H1 (cell line): Measurements from ENCODE around the gene CMTM3. TPM values are rescaled to one million over a fixed set of nuclear protein-coding genes. Genes with fewer than 3 reads are reported as not detected.

ENCODE experiments used
- CBX5 ChIP-seq: fragments of 300-800, 300-1000 bp; sonication (generic); IDR thresholded peaks from 2 replicates; pipeline ENCODE4 v1.7.1; 2016; ENCODE audit warnings: antibody characterized with exemption, low read length, low read depth
- CHD2 ChIP-seq: IDR thresholded peaks from 2 replicates; pipeline ENCODE4 v1.6.1; 2012; ENCODE audit warnings: low read length, improper control_type of control experiment
- CHD7 ChIP-seq: fragments of 300-600 bp; sonication (generic); IDR thresholded peaks from 2 replicates; pipeline ENCODE4 v1.7.1; 2012; ENCODE audit warnings: low read length, moderate library complexity, mild to moderate bottlenecking, inconsistent platforms; ENCODE audit not compliant: insufficient replicate concordance
- CTCF ChIP-seq, 3 experiments: IDR thresholded peaks; 1 replicate in 2 of 3; 2 replicates in 1 of 3; pipeline versions ENCODE4 v1.5.1 to v1.6.1; 2011; ENCODE audit warnings: low read length in 3 of 3, mild to moderate bottlenecking in 3 of 3, inconsistent platforms in 2 of 3, low read depth in 1 of 3, moderate library complexity in 1 of 3; ENCODE audit not compliant: insufficient read depth in 1 of 3; ENCODE audit errors: control extremely low read depth in 1 of 3
- NANOG ChIP-seq: IDR thresholded peaks from 2 replicates; pipeline ENCODE4 v1.6.1; 2011; ENCODE audit warnings: low read length, low read depth, mild to moderate bottlenecking, inconsistent platforms; ENCODE audit not compliant: insufficient read depth, poor library complexity, severe bottlenecking
- RXRA ChIP-seq: IDR thresholded peaks from 2 replicates; pipeline ENCODE4 v1.6.1; 2011; ENCODE audit warnings: low read depth, mild to moderate bottlenecking, low read length, moderate library complexity; ENCODE audit not compliant: insufficient read depth
- SIX5 ChIP-seq: IDR thresholded peaks from 2 replicates; pipeline ENCODE4 v1.6.1; 2011; ENCODE audit warnings: mild to moderate bottlenecking, low read depth, low read length
- SP2 ChIP-seq: IDR thresholded peaks from 2 replicates; pipeline ENCODE4 v1.6.1; 2012; ENCODE audit warnings: mild to moderate bottlenecking, low read length, inconsistent platforms
- SRF ChIP-seq: IDR thresholded peaks from 2 replicates; pipeline ENCODE4 v1.6.1; 2011; ENCODE audit warnings: mild to moderate bottlenecking, low read depth, low read length, moderate library complexity
- polyA plus RNA-seq, 7 experiments: library from polyadenylated mRNA; depleted of rRNA in 3 of 7; stranded (reverse) in 5 of 7; unstranded in 2 of 7; fragments of >200 nt in 5 of 7; fragments of 200-250 nt in 2 of 7; gene quantifications; 1 replicate in 5 of 7; 2 replicates in 1 of 7; 4 replicates in 1 of 7; pipeline versions ENCODE4 v1.2.1 to v1.2.3, GENCODE V29; 2011 to 2013; ENCODE audit warnings: missing spikeins in 2 of 7, mixed read lengths in 2 of 7
- total RNA-seq: library from RNA; stranded (reverse); fragmentation: NEBNext Ultra II Directional; extraction: Animal tissue kit (Norgen Biotek cat#: 25700); gene quantifications from 2 replicates; pipeline ENCODE4 v1.2.1, GENCODE V29; 2021

CMTM3 gene
- total and polyA plus RNA-seq, 2 of the 8 experiments (the other 6 are each of a cell fraction or from before 2014, with no cell fraction given), result 24.7 to 24.8 TPM

- TF ChIP-seq CHD7 (no peak), SIX5 (no peak), SRF (no peak), CHD2 (no peak), CTCF (IDR thresholded peaks at IDR 0.05; ENCODE audit: control extremely low read depth in 1 of 3, insufficient read depth in 1 of 3, low read depth in 1 of 3, low read length in 3 of 3) (no peak), NANOG (no peak), SP2 (no peak), CBX5 (no peak), RXRA (no peak)
These were observed 4.0 kb upstream of the CMTM3 start (continued) for GRCh38 chr16:66600477-66600876.
